Activated naive CD4-positive, alpha-beta T cell treated with Interleukin-2 at 50 U/mL for 16 hours (primary cell): ENCODE results near the gene SRGAP2.
"Not testable (repeated sequence)": the region's sequence is repeated elsewhere in the genome, so short reads cannot be mapped to it uniquely, and the experiment has no call there.

Experiments
- DNase-seq: peaks from one replicate; pipeline ENCODE4 v3.0.0-alpha.2; 2020

SRGAP2 gene

DNA sequence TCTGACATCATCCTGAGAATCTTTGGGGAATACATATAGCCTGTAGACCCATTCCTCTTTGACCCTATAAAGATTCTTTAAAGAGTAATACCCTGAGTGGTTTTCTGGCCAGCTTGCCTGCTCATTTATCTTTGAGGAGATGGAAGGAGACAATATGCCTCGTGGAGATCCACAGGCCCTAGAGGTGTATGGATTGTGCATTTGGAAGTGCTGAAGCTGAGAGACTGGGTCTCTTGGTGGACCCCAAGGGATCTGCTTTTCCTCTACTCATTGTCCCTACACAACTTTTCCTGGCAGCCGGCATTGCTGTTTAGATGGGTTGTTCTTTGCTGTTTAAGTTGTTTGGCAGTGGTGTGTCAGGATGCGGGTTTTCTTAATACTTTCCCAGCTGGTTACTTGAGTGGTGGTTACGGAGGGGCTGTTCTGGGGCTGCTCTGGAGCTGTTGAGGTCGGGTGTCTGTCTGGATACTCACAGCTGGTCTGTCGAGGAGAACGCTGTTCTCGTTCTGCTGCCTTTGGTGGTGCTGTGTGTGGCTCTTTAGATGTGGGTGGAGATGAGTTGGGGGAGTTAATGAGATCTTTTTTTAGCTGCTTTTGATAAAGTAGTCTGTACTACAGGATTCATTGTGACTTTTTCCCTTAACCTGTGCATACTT lies 49.5 kb downstream of the SRGAP2 start:
- not testable (repeated sequence) for DNase-seq
